Transverse colon (tissue), 4 donors: ENCODE data around the gene GBP1.

ENCODE experiments used
- EP300 ChIP-seq: sonication (generic); formaldehyde crosslinking; IDR thresholded peaks from one replicate; pipeline ENCODE4 v1.6.1; 2017; ENCODE audit warnings: antibody characterized with exemption, low read depth
- POLR2A ChIP-seq: fragments of 450-650 bp; IDR thresholded peaks from one replicate; pipeline ENCODE4 v1.6.1; 2016; ENCODE audit warnings: antibody characterized with exemption, mild to moderate bottlenecking, moderate library complexity
- POLR2AphosphoS5 ChIP-seq, 3 donors: sonication (generic); formaldehyde crosslinking; IDR thresholded peaks; one replicate each; pipeline ENCODE4 v1.6.1; 2016; ENCODE audit warnings: antibody characterized with exemption in 3 of 3
- TF ChIP-seq, protein P1 (sequence below), 5 experiments: fragments of 200-600 bp in 3 of 5; fragments of 450-650 bp in 2 of 5; sonication (generic) in 3 of 5; IDR thresholded peaks; 1 replicate in 2 of 5; 2 replicates in 3 of 5; pipeline ENCODE4 v1.5.1; 2016 to 2017; ENCODE audit warnings: antibody characterized with exemption in 5 of 5, inconsistent platforms in 3 of 5, mild to moderate bottlenecking in 2 of 5, moderate library complexity in 1 of 5

DNA sequence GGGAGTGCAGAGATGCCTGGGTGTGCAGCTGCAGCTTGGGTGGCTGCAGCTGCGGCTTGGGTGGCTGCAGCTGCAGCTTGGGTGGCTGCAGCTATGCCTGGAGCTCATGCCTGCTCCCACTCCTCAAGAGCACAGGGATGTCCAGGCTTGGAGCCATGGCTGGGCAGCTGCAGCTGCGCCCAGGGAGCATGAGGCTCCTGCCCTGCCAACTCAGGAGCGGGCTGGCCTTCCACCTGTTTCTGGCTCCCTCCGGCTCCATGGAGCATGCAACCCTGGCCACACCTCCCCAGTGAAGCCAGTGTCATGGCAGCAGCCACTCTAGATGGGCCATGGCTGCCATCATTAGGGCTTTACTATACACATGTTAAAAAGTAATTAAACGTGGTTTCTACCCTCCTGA lies 21.1 kb downstream of the GBP1 start:
- TF ChIP-seq, protein P1, sequence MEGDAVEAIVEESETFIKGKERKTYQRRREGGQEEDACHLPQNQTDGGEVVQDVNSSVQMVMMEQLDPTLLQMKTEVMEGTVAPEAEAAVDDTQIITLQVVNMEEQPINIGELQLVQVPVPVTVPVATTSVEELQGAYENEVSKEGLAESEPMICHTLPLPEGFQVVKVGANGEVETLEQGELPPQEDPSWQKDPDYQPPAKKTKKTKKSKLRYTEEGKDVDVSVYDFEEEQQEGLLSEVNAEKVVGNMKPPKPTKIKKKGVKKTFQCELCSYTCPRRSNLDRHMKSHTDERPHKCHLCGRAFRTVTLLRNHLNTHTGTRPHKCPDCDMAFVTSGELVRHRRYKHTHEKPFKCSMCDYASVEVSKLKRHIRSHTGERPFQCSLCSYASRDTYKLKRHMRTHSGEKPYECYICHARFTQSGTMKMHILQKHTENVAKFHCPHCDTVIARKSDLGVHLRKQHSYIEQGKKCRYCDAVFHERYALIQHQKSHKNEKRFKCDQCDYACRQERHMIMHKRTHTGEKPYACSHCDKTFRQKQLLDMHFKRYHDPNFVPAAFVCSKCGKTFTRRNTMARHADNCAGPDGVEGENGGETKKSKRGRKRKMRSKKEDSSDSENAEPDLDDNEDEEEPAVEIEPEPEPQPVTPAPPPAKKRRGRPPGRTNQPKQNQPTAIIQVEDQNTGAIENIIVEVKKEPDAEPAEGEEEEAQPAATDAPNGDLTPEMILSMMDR (IDR thresholded peaks at IDR 0.05) = no peak
- TF ChIP-seq POLR2A (no peak), POLR2AphosphoS5 (IDR thresholded peaks at IDR 0.05) (no peak), EP300 (no peak)
